ENCODE results near the gene DLL1. TPM values are rescaled to one million over a fixed set of nuclear protein-coding genes. Genes with fewer than 3 reads are reported as not detected.

Gene DLL1
- total RNA-seq, 1 experiment from 2014 or later: not detected

GRCh38 chr6:170261643-170262488 is 29.0 kb downstream of the DLL1 start:
- no peaks in the 10 kb centered on the region for H3K9me3 ChIP-seq (ENCODE audit: insufficient read depth, low read depth)
- POLR2A ChIA-PET (ENCODE audit: unreplicated experiment): no interaction called here
- no peak overlapping the region for H3K4me2 ChIP-seq
- no peak for DNase-seq
- TF ChIP-seq CTCF (conservative IDR thresholded peaks at IDR 0.05) (no peak), EZH2 (IDR thresholded peaks at IDR 0.05; ENCODE audit: low read depth) (no peak)
- H3K27me3 ChIP-seq (ENCODE audit: insufficient read depth, low read depth): peaks cover 87% of the 10 kb centered on the region
- H4K20me1 ChIP-seq (ENCODE audit: insufficient read depth): no peaks in the 10 kb centered on the region
- no peaks in the 10 kb centered on the region for H3K9me2 ChIP-seq (ENCODE audit: insufficient read depth)
- BruUV-seq (replicated peaks): no TSS peak
- H3F3A ChIP-seq (ENCODE audit: insufficient read depth, low read depth): no peaks in the 10 kb centered on the region
- intact Hi-C loops (cut with micrococcal nuclease; ENCODE audit: unreplicated experiment): no loop called here
- H3K4me3 ChIP-seq: no peak overlapping the region
- H3K27ac ChIP-seq: no peak overlapping the region
- no peak overlapping the region for H2AFZ ChIP-seq
- CTCF ChIA-PET: no interaction called here
- H3K79me2 ChIP-seq (ENCODE audit: low read depth): no peaks in the 10 kb centered on the region
- no peaks in the 10 kb centered on the region for H3K4me1 ChIP-seq (replicated peaks; ENCODE audit: insufficient read depth)
- no peaks in the 10 kb centered on the region for H3K36me3 ChIP-seq (ENCODE audit: low read depth)

- BruUV-seq (replicated peaks): no TSS peak
- intact Hi-C loops (cut with micrococcal nuclease; ENCODE audit: unreplicated experiment): no loop called here
- Histone ChIP-seq H3K36me3 (ENCODE audit: low read depth) (no peaks in the 10 kb centered on the region), H3K27ac (no peak overlapping the region), H3K4me1 (replicated peaks; ENCODE audit: insufficient read depth) (no peaks in the 10 kb centered on the region), H3F3A (ENCODE audit: insufficient read depth, low read depth) (no peaks in the 10 kb centered on the region), H3K9me2 (ENCODE audit: insufficient read depth) (no peaks in the 10 kb centered on the region), H3K27me3 (ENCODE audit: insufficient read depth, low read depth) (peaks cover 91% of the 10 kb centered on the region), H4K20me1 (ENCODE audit: insufficient read depth) (no peaks in the 10 kb centered on the region), H2AFZ (no peak overlapping the region), H3K79me2 (ENCODE audit: low read depth) (no peaks in the 10 kb centered on the region), H3K4me3 (no peak overlapping the region), H3K4me2 (no peak overlapping the region), H3K9me3 (ENCODE audit: insufficient read depth, low read depth) (no peaks in the 10 kb centered on the region)
- TF ChIP-seq EZH2 (IDR thresholded peaks at IDR 0.05; ENCODE audit: low read depth) (no peak), CTCF (conservative IDR thresholded peaks at IDR 0.05) (no peak)
- DNase-seq: no peak
- CTCF ChIA-PET: no interaction called here
- POLR2A ChIA-PET (ENCODE audit: unreplicated experiment): no interaction called here
These were observed 30.2 kb downstream of the DLL1 start for GRCh38 chr6:170260686-170261085.

GRCh38 chr6:170259278-170259677 is 31.6 kb downstream of the DLL1 start:
- no peaks in the 10 kb centered on the region for H3K4me1 ChIP-seq (replicated peaks; ENCODE audit: insufficient read depth)
- peaks cover 93% of the 10 kb centered on the region for H3K27me3 ChIP-seq (ENCODE audit: insufficient read depth, low read depth)
- H3K9me2 ChIP-seq (ENCODE audit: insufficient read depth): no peaks in the 10 kb centered on the region
- no peak overlapping the region for H3K4me3 ChIP-seq
- TF ChIP-seq EZH2 (IDR thresholded peaks at IDR 0.05; ENCODE audit: low read depth) (no peak), CTCF (conservative IDR thresholded peaks at IDR 0.05) (no peak)
- BruUV-seq (replicated peaks): no TSS peak
- no peaks in the 10 kb centered on the region for H3K9me3 ChIP-seq (ENCODE audit: insufficient read depth, low read depth)
- ChIA-PET POLR2A (ENCODE audit: unreplicated experiment) (no interaction called here), CTCF (no interaction called here)
- H3K27ac ChIP-seq: no peak overlapping the region
- H3K79me2 ChIP-seq (ENCODE audit: low read depth): no peaks in the 10 kb centered on the region
- H3F3A ChIP-seq (ENCODE audit: insufficient read depth, low read depth): no peaks in the 10 kb centered on the region
- H3K36me3 ChIP-seq (ENCODE audit: low read depth): no peaks in the 10 kb centered on the region
- DNase-seq: no peak
- H2AFZ ChIP-seq: no peak overlapping the region
- intact Hi-C loops (cut with micrococcal nuclease; ENCODE audit: unreplicated experiment): no loop called here
- no peak overlapping the region for H3K4me2 ChIP-seq
- H4K20me1 ChIP-seq (ENCODE audit: insufficient read depth): no peaks in the 10 kb centered on the region

Data from PC-9 (cell line).